Measurements from ENCODE around the gene GEMIN5.

DNA sequence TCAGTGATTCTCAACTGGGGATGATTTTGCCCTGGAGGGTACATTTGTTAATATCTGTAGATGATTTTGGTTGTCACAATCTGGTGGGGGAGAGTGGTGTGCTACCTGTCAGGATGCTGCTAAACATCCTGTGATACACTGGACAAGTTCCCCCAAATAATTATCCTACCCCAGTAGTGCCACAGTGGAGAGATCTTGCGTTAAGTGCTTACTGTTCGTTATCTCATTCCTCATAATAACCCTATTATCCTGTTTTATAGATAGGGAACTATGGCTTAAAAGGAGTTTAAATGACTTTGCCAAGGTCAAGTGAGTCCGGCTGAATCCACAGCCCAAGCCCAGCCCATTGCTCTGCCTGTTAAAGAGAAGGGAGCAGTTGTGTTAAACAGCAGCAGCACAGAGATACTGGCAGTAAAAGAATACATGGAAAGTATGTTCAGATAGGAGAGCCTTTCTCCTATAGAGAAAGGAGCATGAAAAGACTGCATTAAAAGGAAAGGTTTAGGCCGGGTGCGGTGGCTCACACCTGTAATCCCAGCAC is 64.2 kb downstream of the GEMIN5 start:
- TF ChIP-seq, protein P1, sequence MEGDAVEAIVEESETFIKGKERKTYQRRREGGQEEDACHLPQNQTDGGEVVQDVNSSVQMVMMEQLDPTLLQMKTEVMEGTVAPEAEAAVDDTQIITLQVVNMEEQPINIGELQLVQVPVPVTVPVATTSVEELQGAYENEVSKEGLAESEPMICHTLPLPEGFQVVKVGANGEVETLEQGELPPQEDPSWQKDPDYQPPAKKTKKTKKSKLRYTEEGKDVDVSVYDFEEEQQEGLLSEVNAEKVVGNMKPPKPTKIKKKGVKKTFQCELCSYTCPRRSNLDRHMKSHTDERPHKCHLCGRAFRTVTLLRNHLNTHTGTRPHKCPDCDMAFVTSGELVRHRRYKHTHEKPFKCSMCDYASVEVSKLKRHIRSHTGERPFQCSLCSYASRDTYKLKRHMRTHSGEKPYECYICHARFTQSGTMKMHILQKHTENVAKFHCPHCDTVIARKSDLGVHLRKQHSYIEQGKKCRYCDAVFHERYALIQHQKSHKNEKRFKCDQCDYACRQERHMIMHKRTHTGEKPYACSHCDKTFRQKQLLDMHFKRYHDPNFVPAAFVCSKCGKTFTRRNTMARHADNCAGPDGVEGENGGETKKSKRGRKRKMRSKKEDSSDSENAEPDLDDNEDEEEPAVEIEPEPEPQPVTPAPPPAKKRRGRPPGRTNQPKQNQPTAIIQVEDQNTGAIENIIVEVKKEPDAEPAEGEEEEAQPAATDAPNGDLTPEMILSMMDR (IDR thresholded peaks at IDR 0.05; ENCODE audit: insufficient read depth, low read depth, low read length) = no peak
- no peak for TF ChIP-seq EZH2 (IDR thresholded peaks at IDR 0.05; ENCODE audit: insufficient read depth, low read length)

Measured in astrocyte (in vitro differentiated cells and primary cell).